ENCODE results near the gene FBXW8.

FBXW8 gene

DNA sequence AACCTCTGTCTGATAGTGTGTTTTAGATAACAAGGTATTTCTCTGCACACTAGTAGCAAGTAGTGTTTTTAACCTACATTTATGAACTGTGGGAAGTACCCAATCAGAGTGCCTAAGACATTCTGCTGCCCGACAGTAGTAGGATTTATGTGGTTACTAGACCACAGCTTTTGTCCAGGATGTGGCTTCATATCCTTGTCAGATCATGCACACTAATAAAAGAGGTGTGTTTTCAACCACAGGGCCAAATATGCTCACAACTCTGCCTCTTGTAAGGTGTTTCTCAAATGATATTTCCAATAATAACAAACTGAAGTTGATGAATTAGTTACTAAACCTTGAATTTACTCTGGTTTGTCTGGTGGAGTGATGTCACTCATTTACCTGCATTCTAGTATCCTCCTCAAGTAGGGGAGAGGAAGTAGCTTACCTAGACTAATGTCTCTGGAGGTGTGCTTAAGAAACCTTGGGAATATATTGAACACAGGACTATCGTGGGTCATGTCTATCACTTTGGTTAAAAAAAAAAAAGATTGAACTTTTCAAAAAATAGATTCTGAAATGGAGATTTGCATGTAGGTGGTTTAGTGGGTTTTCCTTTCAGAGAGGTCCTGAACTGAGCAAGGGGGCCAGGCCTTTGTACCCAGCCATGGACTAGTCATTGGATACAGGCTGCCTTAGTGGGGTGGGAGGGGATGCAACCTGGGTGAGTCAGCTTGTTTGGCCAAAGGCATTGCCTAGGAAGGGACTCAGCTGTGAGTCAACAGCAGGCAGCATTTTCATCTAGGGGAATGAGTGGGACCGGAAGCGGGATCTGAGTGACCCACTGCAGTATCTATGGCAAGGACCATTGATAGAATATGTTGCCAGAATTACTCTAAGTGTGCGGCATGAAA, 14.1 kb downstream of the FBXW8 start:
- no peak for DNase-seq (ENCODE audit: low spot score)

DNA sequence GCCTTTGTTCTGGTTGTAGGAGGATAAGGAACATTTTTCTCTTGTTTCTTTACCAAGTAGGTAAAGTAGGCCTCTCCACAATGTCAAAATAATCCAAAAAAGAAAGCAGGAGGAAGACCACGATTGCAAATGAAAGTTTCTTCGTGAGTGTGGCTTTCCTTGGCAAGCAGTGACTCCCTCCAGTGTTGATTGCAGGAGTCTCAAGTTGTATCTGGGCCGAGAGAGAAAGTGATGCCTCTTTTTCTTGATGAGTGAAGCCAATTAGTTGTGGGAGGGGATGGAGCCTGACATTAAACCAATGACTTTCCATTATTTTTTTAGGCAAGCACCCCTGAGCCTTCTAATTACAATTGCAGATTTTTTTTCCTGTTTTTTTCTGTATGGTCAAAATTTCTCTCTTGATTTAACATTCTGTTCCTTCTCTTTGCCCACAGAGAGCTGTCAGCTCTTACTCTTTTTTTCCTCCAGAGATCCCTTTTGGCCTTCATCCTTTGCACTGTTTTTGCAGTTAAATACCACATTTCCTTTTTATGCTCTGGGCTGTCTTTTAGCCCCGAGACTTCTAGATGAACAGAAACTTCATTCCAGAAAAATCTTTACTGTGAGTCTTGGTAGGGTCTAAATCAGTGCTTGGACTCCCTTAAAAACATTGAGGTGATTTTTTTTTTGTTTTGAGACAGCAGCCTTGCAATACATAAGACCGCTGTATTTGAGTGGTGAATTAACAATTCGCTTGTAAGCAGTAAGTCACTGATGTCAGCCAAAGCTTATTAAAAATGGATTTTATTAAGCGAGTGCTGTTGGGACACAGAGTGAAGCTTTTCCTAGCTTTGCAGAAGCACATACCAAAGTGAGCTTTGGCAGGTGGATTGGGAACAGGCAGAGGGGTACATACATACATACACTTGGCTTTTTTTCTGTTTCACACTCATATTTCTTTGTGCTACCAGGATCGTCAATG, 15.8 kb downstream of the FBXW8 start:
- DNase-seq (ENCODE audit: low spot score), result no peak

- no peak for DNase-seq (ENCODE audit: low spot score)
These were observed 16.6 kb downstream of the FBXW8 start for GRCh38 chr12:116927244-116927940.

- no peak for DNase-seq (ENCODE audit: low spot score)
These were observed 17.8 kb downstream of the FBXW8 start for GRCh38 chr12:116928504-116928903.

DNA sequence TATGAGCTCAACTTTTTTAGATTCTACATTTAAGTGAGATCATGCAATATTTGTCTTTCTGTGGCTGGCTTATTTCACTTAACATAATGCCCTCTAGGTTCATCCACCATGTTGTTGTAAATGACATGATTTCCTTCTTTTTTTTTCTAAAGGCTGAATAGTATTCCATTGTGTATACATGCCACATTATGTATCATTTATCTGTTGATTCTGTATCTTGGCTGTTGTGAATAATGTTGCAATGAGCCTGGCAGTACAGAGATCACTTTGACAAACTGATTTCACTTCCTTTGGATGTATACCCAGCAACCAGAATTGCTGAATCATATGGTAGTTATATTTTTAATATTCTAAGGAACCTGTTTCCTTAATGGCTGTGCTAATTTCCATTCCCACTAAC, 19.1 kb downstream of the FBXW8 start:
- DNase-seq (ENCODE audit: low spot score), result no peak

- no peak for DNase-seq (ENCODE audit: low spot score)
These were observed 20.9 kb downstream of the FBXW8 start for GRCh38 chr12:116931665-116932064.

GRCh38 chr12:116933091-116933490, 22.3 kb downstream of the FBXW8 start:
- no peak for DNase-seq (ENCODE audit: low spot score)

DNA sequence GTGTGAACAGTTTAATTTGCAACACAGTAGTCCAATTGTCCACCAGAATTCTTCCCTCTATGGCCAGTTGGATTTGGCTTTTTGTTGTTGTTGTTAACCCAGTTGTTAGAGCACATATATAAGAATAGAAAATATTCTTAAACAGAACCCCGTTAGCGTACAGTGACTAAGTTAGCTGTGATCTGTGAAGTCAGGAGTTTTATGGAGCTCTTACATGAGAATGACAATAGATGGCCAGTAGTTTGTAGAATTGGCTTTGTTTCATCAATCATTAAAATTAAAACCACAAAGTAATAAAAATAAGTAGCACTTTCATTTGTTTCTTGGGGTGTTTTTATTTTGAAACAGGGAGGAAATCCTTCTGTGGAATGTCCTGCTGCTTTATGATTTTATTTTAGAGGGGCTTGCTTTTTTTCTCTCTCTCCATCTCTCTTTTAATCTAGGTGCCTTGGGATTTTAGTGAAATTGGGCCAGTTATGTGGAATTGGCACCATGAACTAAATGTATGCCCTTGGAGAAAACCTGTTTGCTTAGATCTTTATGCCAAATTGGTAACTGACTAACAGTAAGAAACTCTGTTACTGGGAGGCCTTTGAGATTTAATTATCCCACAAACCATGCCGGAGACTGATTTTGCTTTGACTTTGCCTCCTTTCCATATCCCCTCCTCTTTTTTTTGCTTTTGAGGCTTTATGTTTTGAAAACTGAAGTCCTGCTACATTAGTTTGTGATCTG, 22.9 kb downstream of the FBXW8 start:
- no peak for DNase-seq (ENCODE audit: low spot score)

DNA sequence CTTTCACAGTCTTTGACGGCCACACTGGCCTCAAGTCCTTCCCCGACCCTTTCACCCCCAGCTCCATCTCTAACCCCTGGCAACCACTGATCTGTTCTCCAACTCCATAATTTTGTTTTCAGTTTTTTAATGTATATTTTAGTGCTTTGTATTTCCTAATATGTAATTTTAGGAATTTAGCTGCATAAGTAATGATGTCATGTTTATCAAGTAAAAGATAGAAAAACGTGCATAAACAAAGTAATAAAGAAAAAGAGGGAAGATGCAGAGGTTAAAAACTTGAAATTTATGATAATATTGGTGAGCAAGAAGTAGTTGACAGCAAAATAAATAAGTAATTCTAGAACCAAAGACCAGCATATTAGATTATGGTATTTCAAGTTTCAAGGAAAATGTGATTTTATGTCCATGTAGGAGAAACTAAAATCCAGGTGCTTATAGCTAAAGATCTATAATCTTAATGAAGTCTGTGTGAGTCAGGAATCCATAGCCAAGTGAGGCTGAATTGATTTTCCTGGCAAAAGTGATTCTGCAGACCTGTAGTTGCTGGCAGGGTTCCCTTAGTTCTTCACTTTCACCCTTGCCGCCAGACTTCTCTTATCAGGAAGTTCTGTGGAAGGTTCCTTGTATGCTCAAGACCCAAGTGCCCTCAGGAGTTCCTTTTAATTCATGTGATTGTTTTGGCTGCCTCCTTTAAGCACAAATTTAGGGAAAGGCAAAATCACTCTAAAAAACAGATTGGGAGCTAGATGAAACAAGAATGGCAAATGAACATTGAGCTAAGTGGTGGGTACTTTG, 24.4 kb downstream of the FBXW8 start:
- DNase-seq (ENCODE audit: low spot score), result no peak

DNA sequence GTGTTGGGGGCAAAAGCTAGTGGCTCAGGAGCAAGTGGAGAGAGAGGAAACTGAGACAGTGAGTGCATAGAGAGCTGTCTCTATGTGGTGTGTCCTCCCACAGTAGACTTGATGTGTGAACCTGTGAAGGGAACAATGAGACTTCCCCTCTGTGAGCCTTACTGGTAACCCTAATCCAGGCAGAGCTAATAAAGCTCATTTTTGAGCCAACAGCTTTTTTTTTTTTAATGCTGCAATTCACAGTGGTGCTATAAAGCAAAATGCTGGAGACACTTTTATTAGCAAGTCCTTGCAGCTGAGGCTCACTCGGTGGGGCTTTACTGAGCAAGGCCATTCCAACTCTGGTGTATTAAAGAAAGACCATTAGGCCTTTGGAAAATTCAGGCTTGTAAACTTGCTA, 26.9 kb downstream of the FBXW8 start:
- no peak for DNase-seq (ENCODE audit: low spot score)

DNA sequence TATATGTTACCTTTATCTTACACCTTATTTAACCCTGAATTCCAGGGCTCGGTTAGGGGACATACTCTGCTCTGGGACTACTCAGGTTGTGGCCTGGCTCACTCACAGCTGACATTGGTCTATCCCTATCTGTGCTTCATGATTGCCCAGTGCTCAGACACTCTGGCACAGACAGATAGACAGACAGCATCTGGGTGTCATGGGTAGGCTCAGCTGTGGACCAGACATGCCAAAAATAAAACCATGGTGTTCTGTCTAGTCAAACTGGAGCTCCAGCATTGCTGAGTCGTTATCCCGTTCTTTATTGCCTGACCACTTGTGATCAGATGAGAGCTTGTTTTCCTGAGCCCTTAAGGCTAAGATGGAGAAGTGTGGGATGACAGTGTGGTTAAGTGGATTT, 29.0 kb downstream of the FBXW8 start:
- no peak for DNase-seq (ENCODE audit: low spot score)

GRCh38 chr12:116941188-116941587, 30.4 kb downstream of the FBXW8 start:
- DNase-seq (ENCODE audit: low spot score), result no peak

GRCh38 chr12:116943419-116944372, 32.9 kb downstream of the FBXW8 start:
- DNase-seq (ENCODE audit: low spot score), result no peak

DNA sequence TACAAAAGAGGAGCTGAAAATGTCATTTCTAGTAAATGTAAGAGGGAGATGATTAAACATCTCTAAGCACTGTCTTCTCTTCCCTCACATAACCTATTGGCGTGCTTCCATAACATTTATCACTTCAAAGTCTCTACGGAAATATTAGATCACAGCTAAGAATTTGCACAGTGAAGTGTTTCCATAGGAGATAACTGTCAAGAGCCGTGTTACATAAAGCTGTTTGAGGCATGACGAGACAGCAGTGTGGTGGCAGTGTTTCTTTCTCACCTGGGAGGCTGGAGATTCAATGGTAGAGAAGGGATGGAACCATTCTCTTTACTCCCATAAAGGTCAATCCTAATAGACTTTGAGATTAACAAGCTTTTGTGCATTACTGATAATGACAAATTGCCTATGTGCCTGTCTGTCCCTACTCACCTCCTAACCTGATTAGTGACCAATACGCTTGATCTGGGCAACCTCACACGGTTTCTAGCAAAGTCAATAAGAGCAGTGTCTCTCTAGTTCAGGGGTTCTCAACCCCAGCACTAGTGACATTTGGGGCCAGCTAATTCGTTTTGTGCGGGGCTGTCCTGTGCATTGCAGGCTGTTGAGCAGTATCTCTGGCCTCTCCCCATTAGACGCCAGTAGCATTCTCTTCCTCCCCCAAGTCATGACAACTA, 35.3 kb downstream of the FBXW8 start:
- DNase-seq (ENCODE audit: low spot score), result no peak

DNA sequence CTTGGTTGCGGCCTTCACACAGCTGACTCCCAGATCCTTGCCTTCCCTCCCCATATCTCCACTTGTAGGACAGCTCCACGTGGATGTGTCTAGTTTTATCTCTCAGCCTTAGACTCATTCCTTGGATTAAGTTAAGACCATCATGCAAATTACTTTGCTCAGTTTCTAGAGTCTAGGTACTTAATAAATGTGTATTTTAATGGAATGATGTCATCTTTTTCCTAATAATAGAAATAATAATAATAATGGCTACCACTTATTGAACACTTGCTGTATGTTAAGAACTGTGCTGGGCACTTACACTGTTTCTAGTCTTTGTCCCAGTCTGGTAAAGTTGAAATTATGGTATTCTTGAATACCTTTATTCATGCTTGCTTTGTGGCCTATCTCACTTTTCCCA, 37.5 kb downstream of the FBXW8 start:
- no peak for DNase-seq (ENCODE audit: low spot score)

- DNase-seq (ENCODE audit: low spot score), result no peak
These were observed 40.0 kb downstream of the FBXW8 start for GRCh38 chr12:116950628-116951325.

GRCh38 chr12:116954710-116955381, 44.1 kb downstream of the FBXW8 start:
- no peak for DNase-seq (ENCODE audit: low spot score)

Data from hematopoietic multipotent progenitor cell treated with erythropoietin and hydrocortisone succinate and interleukin-3 and kit ligand, for 17 days (in vitro differentiated cells).